ENCODE results near the gene SBF2.

The SBF2 gene

DNA sequence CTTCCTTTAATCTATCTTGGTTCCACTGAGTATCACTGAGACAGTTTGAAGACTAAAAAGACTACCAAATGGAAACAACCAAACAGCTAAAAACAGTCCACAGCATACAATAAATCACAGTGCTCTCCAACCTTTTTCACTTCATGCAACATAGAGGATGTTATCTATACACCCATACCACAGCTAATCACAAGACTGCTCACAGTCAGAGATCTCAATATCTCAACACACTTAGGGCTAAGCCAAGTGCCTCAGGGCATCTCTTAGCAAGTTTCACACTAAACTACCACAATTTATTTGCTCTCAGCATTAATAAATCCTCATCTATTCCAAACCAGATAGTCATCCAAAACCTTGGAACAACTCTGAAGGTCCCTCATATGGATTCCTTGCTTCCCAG, 129.4 kb downstream of the SBF2 start:
- Histone ChIP-seq H3F3A (ENCODE audit: control insufficient read depth, insufficient read depth) (no peaks in the 10 kb centered on the region), H3K79me2 (ENCODE audit: control insufficient read depth, low read length) (no peaks in the 10 kb centered on the region), H3K27ac (ENCODE audit: low read depth, low read length) (no peak overlapping the region), H3K4me3 (ENCODE audit: low read length) (no peak overlapping the region), H3K9me3 (ENCODE audit: control insufficient read depth, insufficient read depth, low read length) (no peaks in the 10 kb centered on the region), H3K9me2 (replicated peaks; ENCODE audit: control insufficient read depth, low read length) (no peaks in the 10 kb centered on the region), H3K4me2 (ENCODE audit: low read length) (no peak overlapping the region), H3K27me3 (ENCODE audit: control insufficient read depth, low read length) (peaks cover 3% of the 10 kb centered on the region; the same call in 1 of the 2 replicates), H4K20me1 (ENCODE audit: control insufficient read depth, insufficient read depth, low read depth, low read length) (no peaks in the 10 kb centered on the region), H3K4me1 (ENCODE audit: control insufficient read depth, low read length) (no peaks in the 10 kb centered on the region), H3K36me3 (ENCODE audit: control insufficient read depth, low read length) (no peaks in the 10 kb centered on the region)
- TF ChIP-seq, protein P1, sequence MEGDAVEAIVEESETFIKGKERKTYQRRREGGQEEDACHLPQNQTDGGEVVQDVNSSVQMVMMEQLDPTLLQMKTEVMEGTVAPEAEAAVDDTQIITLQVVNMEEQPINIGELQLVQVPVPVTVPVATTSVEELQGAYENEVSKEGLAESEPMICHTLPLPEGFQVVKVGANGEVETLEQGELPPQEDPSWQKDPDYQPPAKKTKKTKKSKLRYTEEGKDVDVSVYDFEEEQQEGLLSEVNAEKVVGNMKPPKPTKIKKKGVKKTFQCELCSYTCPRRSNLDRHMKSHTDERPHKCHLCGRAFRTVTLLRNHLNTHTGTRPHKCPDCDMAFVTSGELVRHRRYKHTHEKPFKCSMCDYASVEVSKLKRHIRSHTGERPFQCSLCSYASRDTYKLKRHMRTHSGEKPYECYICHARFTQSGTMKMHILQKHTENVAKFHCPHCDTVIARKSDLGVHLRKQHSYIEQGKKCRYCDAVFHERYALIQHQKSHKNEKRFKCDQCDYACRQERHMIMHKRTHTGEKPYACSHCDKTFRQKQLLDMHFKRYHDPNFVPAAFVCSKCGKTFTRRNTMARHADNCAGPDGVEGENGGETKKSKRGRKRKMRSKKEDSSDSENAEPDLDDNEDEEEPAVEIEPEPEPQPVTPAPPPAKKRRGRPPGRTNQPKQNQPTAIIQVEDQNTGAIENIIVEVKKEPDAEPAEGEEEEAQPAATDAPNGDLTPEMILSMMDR (IDR thresholded peaks at IDR 0.05; ENCODE audit: low read depth, low read length, poor library complexity, severe bottlenecking) = no peak
- TF ChIP-seq EZH2phosphoT487 (IDR thresholded peaks at IDR 0.05; ENCODE audit: borderline replicate concordance, low read length) = no peak

DNA sequence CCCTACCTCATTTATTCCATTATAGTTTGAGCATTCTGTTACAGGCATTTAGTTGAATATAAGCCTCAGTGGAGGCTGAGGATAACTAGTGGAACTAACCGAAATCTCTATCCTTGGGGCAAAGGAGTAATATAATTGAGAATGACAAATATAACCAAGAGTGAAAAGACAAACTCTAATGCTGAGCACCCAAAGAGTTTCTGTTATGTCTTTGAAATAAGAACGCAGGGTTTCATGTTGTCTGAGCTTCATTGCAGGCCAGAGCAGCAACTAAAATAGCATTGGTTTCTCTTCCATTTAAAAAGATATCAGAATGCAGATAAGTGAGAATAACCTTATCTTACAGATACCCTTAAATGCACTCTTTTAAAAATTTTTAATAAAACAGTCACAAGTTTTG, 131.8 kb downstream of the SBF2 start:
- Histone ChIP-seq H3K4me1 (ENCODE audit: control insufficient read depth, low read length) (no peaks in the 10 kb centered on the region), H3K4me2 (ENCODE audit: low read length) (no peak overlapping the region), H3K27ac (ENCODE audit: low read depth, low read length) (no peak overlapping the region), H3K9me2 (replicated peaks; ENCODE audit: control insufficient read depth, low read length) (no peaks in the 10 kb centered on the region), H3F3A (ENCODE audit: control insufficient read depth, insufficient read depth) (no peaks in the 10 kb centered on the region), H3K9me3 (ENCODE audit: control insufficient read depth, insufficient read depth, low read length) (no peaks in the 10 kb centered on the region), H4K20me1 (ENCODE audit: control insufficient read depth, insufficient read depth, low read depth, low read length) (no peaks in the 10 kb centered on the region), H3K4me3 (ENCODE audit: low read length) (no peak overlapping the region), H3K79me2 (ENCODE audit: control insufficient read depth, low read length) (no peaks in the 10 kb centered on the region), H3K27me3 (ENCODE audit: control insufficient read depth, low read length) (0 out of 2 replicates have a peak, but pooled peaks cover 2% of the 10 kb centered on the region), H3K36me3 (ENCODE audit: control insufficient read depth, low read length) (no peaks in the 10 kb centered on the region)
- TF ChIP-seq, protein P1 (IDR thresholded peaks at IDR 0.05; ENCODE audit: low read depth, low read length, poor library complexity, severe bottlenecking) = no peak
- no peak for TF ChIP-seq EZH2phosphoT487 (IDR thresholded peaks at IDR 0.05; ENCODE audit: borderline replicate concordance, low read length)

GRCh38 chr11:10160350-10160749, 133.7 kb downstream of the SBF2 start:
- Histone ChIP-seq H3K4me3 (ENCODE audit: low read length) (no peak overlapping the region), H4K20me1 (ENCODE audit: control insufficient read depth, insufficient read depth, low read depth, low read length) (no peaks in the 10 kb centered on the region), H3K27me3 (ENCODE audit: control insufficient read depth, low read length) (0 out of 2 replicates have a peak, but pooled peaks cover 2% of the 10 kb centered on the region), H3F3A (ENCODE audit: control insufficient read depth, insufficient read depth) (no peaks in the 10 kb centered on the region), H3K9me3 (ENCODE audit: control insufficient read depth, insufficient read depth, low read length) (peaks cover 4% of the 10 kb centered on the region; the same call in 1 of the 2 replicates), H3K79me2 (ENCODE audit: control insufficient read depth, low read length) (no peaks in the 10 kb centered on the region), H3K27ac (ENCODE audit: low read depth, low read length) (no peak overlapping the region), H3K4me1 (ENCODE audit: control insufficient read depth, low read length) (no peaks in the 10 kb centered on the region), H3K4me2 (ENCODE audit: low read length) (no peak overlapping the region), H3K9me2 (replicated peaks; ENCODE audit: control insufficient read depth, low read length) (no peaks in the 10 kb centered on the region), H3K36me3 (ENCODE audit: control insufficient read depth, low read length) (no peaks in the 10 kb centered on the region)
- TF ChIP-seq, protein P1 (IDR thresholded peaks at IDR 0.05; ENCODE audit: low read depth, low read length, poor library complexity, severe bottlenecking) = no peak
- no peak for TF ChIP-seq EZH2phosphoT487 (IDR thresholded peaks at IDR 0.05; ENCODE audit: borderline replicate concordance, low read length)
